Measurements from ENCODE around the gene PFDN1. TPM values are rescaled to one million over a fixed set of nuclear protein-coding genes. Genes with fewer than 3 reads are reported as not detected.
A peak's percentile ranks its signal among the peaks of the same experiment; 100 is the strongest.

The PFDN1 gene
- total and polyA plus RNA-seq, 9 of the 15 experiments (the other 6 are each of a cell fraction or from before 2014, with no cell fraction given): 45.5 to 215 (median 78.0) TPM

DNA sequence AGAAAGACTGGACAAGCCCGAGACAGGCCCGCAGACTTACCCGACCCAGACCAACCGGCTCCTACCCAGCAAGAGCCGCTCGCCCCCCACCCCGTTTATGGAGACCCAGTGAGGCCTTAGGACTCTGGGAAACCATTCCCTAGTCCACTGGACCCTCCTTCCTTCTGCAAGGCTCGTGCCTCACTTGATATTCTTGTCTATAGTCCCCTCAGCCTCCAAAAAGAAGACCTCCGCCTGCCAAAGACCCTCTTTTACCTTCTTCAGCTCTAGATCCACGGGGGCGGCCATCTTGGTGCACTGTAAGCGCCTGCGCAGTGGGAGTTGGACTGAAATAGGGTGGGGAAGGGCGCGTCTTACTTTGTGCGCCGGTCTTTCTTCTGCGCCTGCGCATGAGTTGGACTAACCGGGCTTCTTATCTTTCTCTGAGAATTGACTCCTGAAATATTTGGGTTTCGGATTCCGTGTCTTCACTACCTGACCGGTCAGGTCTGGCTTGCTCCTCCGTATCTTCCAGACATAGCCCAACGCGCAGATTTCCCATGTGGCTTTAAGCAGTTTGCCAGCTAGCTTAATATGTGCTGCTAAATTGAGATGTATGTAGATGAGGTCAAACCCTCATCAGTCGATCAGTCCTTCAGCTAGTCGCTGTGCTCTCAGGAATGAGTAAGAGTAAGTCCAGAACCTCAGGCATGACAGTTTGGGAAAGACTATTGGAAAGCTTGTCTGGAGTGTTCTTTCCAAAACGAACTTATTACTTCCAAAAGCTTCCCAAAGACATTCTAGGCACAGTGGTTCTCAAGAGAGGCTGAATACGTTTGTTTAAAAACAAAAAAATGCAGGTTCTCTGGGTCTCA, at the start of gene PFDN1 (continued):
- TF ChIP-seq, protein P1, sequence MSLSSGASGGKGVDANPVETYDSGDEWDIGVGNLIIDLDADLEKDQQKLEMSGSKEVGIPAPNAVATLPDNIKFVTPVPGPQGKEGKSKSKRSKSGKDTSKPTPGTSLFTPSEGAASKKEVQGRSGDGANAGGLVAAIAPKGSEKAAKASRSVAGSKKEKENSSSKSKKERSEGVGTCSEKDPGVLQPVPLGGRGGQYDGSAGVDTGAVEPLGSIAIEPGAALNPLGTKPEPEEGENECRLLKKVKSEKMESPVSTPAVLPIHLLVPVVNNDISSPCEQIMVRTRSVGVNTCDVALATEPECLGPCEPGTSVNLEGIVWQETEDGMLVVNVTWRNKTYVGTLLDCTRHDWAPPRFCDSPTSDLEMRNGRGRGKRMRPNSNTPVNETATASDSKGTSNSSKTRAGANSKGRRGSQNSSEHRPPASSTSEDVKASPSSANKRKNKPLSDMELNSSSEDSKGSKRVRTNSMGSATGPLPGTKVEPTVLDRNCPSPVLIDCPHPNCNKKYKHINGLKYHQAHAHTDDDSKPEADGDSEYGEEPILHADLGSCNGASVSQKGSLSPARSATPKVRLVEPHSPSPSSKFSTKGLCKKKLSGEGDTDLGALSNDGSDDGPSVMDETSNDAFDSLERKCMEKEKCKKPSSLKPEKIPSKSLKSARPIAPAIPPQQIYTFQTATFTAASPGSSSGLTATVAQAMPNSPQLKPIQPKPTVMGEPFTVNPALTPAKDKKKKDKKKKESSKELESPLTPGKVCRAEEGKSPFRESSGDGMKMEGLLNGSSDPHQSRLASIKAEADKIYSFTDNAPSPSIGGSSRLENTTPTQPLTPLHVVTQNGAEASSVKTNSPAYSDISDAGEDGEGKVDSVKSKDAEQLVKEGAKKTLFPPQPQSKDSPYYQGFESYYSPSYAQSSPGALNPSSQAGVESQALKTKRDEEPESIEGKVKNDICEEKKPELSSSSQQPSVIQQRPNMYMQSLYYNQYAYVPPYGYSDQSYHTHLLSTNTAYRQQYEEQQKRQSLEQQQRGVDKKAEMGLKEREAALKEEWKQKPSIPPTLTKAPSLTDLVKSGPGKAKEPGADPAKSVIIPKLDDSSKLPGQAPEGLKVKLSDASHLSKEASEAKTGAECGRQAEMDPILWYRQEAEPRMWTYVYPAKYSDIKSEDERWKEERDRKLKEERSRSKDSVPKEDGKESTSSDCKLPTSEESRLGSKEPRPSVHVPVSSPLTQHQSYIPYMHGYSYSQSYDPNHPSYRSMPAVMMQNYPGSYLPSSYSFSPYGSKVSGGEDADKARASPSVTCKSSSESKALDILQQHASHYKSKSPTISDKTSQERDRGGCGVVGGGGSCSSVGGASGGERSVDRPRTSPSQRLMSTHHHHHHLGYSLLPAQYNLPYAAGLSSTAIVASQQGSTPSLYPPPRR (CRISPR knock-in tag; IDR thresholded peaks at IDR 0.05; ENCODE audit: borderline replicate concordance): no peak
- TF ChIP-seq BCOR (IDR thresholded peaks at IDR 0.05) (no peak; the same call in 1 of the 2 replicates), ZNF444 (CRISPR knock-in tag; IDR thresholded peaks at IDR 0.05) (no peak), HNRNPK (IDR thresholded peaks at IDR 0.05; ENCODE audit: low read depth, low read length, poor library complexity, severe bottlenecking) (no peak), GTF2F1 (IDR thresholded peaks at IDR 0.05; ENCODE audit: low read depth, low read length) (no peak), CEBPG (CRISPR knock-in tag; IDR thresholded peaks at IDR 0.05) (no peak), CEBPG (tag; conservative IDR thresholded peaks at IDR 0.05 in 1 of 2, IDR thresholded peaks at IDR 0.05 in 1 of 2) (no peak), L3MBTL2 (IDR thresholded peaks at IDR 0.05) (peak; percentile 69; the same call in 1 of the 2 replicates), GATAD2B (IDR thresholded peaks at IDR 0.05; ENCODE audit: borderline replicate concordance) (no peak), MYNN (IDR thresholded peaks at IDR 0.05) (no peak), MYNN (CRISPR knock-in tag; IDR thresholded peaks at IDR 0.05) (no peak), POU5F1 (IDR thresholded peaks at IDR 0.05; ENCODE audit: borderline replicate concordance, low read depth, low read length, partially characterized antibody) (no peak), CREM (IDR thresholded peaks at IDR 0.05; ENCODE audit: low read depth) (peak; percentile 95), RCOR1 (IDR thresholded peaks at IDR 0.05; ENCODE audit: borderline replicate concordance in 1 of 2, low read depth in 2 of 2, low read length in 2 of 2) (no peak), LARP7 (IDR thresholded peaks at IDR 0.05) (no peak)
- TF ChIP-seq, protein P2, sequence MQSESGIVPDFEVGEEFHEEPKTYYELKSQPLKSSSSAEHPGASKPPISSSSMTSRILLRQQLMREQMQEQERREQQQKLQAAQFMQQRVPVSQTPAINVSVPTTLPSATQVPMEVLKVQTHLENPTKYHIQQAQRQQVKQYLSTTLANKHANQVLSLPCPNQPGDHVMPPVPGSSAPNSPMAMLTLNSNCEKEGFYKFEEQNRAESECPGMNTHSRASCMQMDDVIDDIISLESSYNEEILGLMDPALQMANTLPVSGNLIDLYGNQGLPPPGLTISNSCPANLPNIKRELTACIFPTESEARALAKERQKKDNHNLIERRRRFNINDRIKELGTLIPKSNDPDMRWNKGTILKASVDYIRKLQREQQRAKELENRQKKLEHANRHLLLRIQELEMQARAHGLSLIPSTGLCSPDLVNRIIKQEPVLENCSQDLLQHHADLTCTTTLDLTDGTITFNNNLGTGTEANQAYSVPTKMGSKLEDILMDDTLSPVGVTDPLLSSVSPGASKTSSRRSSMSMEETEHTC (IDR thresholded peaks at IDR 0.05): no peak
- TF ChIP-seq, protein P3, sequence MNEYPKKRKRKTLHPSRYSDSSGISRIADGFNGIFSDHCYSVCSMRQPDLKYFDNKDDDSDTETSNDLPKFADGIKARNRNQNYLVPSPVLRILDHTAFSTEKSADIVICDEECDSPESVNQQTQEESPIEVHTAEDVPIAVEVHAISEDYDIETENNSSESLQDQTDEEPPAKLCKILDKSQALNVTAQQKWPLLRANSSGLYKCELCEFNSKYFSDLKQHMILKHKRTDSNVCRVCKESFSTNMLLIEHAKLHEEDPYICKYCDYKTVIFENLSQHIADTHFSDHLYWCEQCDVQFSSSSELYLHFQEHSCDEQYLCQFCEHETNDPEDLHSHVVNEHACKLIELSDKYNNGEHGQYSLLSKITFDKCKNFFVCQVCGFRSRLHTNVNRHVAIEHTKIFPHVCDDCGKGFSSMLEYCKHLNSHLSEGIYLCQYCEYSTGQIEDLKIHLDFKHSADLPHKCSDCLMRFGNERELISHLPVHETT (CRISPR knock-in tag; conservative IDR thresholded peaks at IDR 0.05 in 1 of 2, IDR thresholded peaks at IDR 0.05 in 1 of 2): no peak
- TF ChIP-seq, protein P4, sequence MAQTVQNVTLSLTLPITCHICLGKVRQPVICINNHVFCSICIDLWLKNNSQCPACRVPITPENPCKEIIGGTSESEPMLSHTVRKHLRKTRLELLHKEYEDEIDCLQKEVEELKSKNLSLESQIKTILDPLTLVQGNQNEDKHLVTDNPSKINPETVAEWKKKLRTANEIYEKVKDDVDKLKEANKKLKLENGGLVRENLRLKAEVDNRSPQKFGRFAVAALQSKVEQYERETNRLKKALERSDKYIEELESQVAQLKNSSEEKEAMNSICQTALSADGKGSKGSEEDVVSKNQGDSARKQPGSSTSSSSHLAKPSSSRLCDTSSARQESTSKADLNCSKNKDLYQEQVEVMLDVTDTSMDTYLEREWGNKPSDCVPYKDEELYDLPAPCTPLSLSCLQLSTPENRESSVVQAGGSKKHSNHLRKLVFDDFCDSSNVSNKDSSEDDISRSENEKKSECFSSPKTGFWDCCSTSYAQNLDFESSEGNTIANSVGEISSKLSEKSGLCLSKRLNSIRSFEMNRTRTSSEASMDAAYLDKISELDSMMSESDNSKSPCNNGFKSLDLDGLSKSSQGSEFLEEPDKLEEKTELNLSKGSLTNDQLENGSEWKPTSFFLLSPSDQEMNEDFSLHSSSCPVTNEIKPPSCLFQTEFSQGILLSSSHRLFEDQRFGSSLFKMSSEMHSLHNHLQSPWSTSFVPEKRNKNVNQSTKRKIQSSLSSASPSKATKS (CRISPR knock-in tag; IDR thresholded peaks at IDR 0.05): 0 out of 2 replicates have a peak, but pooled peaks have one; percentile 25

Measured in K562 (cell line).